Measurements from ENCODE around the gene SLC38A3. TPM values are rescaled to one million over a fixed set of nuclear protein-coding genes. Genes with fewer than 3 reads are reported as not detected.
"Not testable (repeated sequence)": the region's sequence is repeated elsewhere in the genome, so short reads cannot be mapped to it uniquely, and the experiment has no call there.

Gene SLC38A3
- total RNA-seq, 1 experiment from 2014 or later: 6.0 TPM

DNA sequence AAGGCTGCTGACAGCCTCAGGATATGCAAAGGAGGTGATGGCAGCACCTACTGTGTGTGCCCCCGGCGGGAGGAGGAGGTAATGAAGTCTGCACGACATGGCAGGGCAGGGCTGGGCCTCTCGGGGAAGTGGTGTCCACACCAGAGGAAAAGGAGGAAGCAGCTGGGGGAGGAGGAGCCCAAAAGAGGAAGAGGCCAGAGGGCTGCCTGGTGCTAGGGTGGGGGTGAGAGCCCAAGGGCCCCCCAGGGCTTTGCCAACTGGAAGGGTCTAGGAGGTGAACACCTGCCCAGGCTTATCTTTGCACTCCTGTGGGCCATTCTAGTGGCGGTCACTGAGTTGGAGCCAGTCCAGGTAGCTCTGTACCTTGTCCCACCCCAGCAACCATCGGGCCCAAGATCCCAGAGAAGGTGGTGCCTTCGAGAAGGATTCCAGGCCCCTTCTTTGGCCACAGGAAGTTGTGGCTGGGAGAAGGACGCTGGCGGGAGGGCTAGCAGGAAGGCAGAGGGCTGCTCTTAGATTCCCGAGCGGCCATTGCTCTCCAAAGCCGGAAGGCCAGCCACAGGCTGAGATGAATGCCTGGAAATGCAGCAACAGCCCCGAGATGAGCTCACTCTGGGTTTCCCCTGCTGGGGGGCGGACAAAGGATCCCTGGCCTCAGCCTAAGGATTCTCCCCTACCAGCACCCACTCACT is 37.9 kb downstream of the SLC38A3 start:
- Histone ChIP-seq H3K36me3 (ENCODE audit: control insufficient read depth, insufficient read depth, low read length) (no peaks in the 10 kb centered on the region), H3K27me3 (ENCODE audit: control insufficient read depth, insufficient read depth, low read length) (no peaks in the 10 kb centered on the region), H3K4me1 (ENCODE audit: control insufficient read depth, insufficient read depth, low read length) (peaks cover 61% of the 10 kb centered on the region), H3K9me3 (ENCODE audit: control insufficient read depth, insufficient read depth, low read depth, low read length) (no peaks in the 10 kb centered on the region), H3K27ac (ENCODE audit: low read length) (peak overlapping the region; percentile 44; the same call in 1 of the 2 replicates), H3K4me3 (ENCODE audit: low read depth in 2 of 2, low read length in 2 of 2) (no peak overlapping the region)
- POLR2A ChIA-PET: interaction anchor here (0.7 kb wide), 1 partner anchor 9 kb away, joined by 3 read pairs; no protein-coding TSS in a partner anchor
- TF ChIP-seq POLR2AphosphoS5 (IDR thresholded peaks at IDR 0.05; ENCODE audit: low read depth, low read length) (no peak), TCF7L2 (IDR thresholded peaks at IDR 0.05; ENCODE audit: low read depth, low read length) (no peak), SIN3A (IDR thresholded peaks at IDR 0.05; ENCODE audit: borderline replicate concordance, insufficient read depth, low read depth, low read length) (no peak)
- TF ChIP-seq, protein P1, sequence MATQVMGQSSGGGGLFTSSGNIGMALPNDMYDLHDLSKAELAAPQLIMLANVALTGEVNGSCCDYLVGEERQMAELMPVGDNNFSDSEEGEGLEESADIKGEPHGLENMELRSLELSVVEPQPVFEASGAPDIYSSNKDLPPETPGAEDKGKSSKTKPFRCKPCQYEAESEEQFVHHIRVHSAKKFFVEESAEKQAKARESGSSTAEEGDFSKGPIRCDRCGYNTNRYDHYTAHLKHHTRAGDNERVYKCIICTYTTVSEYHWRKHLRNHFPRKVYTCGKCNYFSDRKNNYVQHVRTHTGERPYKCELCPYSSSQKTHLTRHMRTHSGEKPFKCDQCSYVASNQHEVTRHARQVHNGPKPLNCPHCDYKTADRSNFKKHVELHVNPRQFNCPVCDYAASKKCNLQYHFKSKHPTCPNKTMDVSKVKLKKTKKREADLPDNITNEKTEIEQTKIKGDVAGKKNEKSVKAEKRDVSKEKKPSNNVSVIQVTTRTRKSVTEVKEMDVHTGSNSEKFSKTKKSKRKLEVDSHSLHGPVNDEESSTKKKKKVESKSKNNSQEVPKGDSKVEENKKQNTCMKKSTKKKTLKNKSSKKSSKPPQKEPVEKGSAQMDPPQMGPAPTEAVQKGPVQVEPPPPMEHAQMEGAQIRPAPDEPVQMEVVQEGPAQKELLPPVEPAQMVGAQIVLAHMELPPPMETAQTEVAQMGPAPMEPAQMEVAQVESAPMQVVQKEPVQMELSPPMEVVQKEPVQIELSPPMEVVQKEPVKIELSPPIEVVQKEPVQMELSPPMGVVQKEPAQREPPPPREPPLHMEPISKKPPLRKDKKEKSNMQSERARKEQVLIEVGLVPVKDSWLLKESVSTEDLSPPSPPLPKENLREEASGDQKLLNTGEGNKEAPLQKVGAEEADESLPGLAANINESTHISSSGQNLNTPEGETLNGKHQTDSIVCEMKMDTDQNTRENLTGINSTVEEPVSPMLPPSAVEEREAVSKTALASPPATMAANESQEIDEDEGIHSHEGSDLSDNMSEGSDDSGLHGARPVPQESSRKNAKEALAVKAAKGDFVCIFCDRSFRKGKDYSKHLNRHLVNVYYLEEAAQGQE (IDR thresholded peaks at IDR 0.05; ENCODE audit: insufficient read depth in 1 of 2, low read depth in 2 of 2, low read length in 1 of 2): no peak
- TF ChIP-seq, protein P2, sequence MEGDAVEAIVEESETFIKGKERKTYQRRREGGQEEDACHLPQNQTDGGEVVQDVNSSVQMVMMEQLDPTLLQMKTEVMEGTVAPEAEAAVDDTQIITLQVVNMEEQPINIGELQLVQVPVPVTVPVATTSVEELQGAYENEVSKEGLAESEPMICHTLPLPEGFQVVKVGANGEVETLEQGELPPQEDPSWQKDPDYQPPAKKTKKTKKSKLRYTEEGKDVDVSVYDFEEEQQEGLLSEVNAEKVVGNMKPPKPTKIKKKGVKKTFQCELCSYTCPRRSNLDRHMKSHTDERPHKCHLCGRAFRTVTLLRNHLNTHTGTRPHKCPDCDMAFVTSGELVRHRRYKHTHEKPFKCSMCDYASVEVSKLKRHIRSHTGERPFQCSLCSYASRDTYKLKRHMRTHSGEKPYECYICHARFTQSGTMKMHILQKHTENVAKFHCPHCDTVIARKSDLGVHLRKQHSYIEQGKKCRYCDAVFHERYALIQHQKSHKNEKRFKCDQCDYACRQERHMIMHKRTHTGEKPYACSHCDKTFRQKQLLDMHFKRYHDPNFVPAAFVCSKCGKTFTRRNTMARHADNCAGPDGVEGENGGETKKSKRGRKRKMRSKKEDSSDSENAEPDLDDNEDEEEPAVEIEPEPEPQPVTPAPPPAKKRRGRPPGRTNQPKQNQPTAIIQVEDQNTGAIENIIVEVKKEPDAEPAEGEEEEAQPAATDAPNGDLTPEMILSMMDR (IDR thresholded peaks at IDR 0.05): no peak
- no peak for ATAC-seq
- no TSS peak for BruUV-seq (replicated peaks)
- in situ Hi-C loops (cut with HindIII; ENCODE audit: low pct_unique_long_range_greater_than_20kb, low sequenced_read_pairs) (no loop called here), intact Hi-C loops (cut with micrococcal nuclease; ENCODE audit: unreplicated experiment) (no loop called here)
- CTCF ChIA-PET: interaction anchor here (0.7 to 1.4 kb wide), 3 partner anchors 14 to 17 kb away, joined by 3 to 4 read pairs (median 3); no protein-coding TSS in a partner anchor
- no peak for DNase-seq (ENCODE audit: low read depth, low spot score)

DNA sequence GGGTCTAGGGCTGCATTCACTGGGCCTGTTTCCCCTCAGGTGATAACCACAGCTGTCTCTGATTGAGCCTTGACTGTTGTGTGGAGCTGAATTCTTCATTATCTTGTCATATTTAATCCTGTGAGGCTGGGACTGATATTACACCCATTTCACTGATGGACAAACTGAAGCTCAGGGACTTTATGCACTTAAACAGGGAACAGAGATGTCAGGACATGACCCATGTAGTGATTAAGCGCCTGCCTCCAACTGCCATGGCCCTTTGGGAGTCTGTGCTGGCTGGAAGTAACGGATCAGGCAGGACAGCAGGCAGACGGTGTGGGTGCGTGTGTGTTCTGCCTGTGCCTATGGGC is 38.4 kb downstream of the SLC38A3 start:
- Histone ChIP-seq H3K27me3 (ENCODE audit: control insufficient read depth, insufficient read depth, low read length) (no peaks in the 10 kb centered on the region), H3K4me3 (ENCODE audit: low read depth in 2 of 2, low read length in 2 of 2) (no peak overlapping the region), H3K4me1 (ENCODE audit: control insufficient read depth, insufficient read depth, low read length) (peaks cover 61% of the 10 kb centered on the region), H3K9me3 (ENCODE audit: control insufficient read depth, insufficient read depth, low read depth, low read length) (no peaks in the 10 kb centered on the region), H3K27ac (ENCODE audit: low read length) (peak overlapping the region; percentile 44; the same call in 1 of the 2 replicates), H3K36me3 (ENCODE audit: control insufficient read depth, insufficient read depth, low read length) (no peaks in the 10 kb centered on the region)
- POLR2A ChIA-PET: no interaction called here
- intact Hi-C loops (cut with micrococcal nuclease; ENCODE audit: unreplicated experiment): no loop called here
- no peak for ATAC-seq
- no peak for DNase-seq (ENCODE audit: low read depth, low spot score)
- CTCF ChIA-PET: interaction anchor here (0.7 to 1.4 kb wide), 3 partner anchors 13 to 16 kb away, joined by 3 to 4 read pairs (median 3); no protein-coding TSS in a partner anchor
- in situ Hi-C loops (cut with HindIII; ENCODE audit: low pct_unique_long_range_greater_than_20kb, low sequenced_read_pairs): no loop called here
- no peak for TF ChIP-seq TCF7L2 (IDR thresholded peaks at IDR 0.05; ENCODE audit: low read depth, low read length)
- no peak for TF ChIP-seq POLR2AphosphoS5 (IDR thresholded peaks at IDR 0.05; ENCODE audit: low read depth, low read length)
- TF ChIP-seq, protein P2 (IDR thresholded peaks at IDR 0.05): no peak
- no peak for TF ChIP-seq SIN3A (IDR thresholded peaks at IDR 0.05; ENCODE audit: borderline replicate concordance, insufficient read depth, low read depth, low read length)
- TF ChIP-seq, protein P1 (IDR thresholded peaks at IDR 0.05; ENCODE audit: insufficient read depth in 1 of 2, low read depth in 2 of 2, low read length in 1 of 2): no peak
- BruUV-seq (replicated peaks): no TSS peak

DNA sequence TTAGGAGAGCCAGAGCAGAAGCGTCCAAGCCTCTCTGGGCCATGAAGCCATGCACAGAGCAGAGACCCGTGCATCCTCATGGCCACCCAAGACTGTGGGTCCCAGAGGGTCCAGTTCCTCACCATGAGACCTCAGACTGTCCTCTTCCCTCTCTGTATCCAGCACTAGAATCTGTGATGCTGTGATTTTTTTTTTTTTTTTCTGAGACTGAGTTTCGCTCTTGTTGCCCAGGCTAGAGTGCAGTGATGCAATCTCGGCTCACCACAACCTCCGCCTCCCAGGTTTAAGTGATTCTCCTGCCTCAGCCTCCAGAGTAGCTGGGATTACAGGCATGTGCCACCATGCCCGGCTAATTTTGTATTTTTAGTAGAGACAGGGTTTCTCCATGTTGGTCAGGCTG is 39.7 kb downstream of the SLC38A3 start:
- H3K27me3 ChIP-seq (ENCODE audit: control insufficient read depth, insufficient read depth, low read length); intact Hi-C loops (cut with micrococcal nuclease; ENCODE audit: unreplicated experiment); H3K9me3 ChIP-seq (ENCODE audit: control insufficient read depth, insufficient read depth, low read depth, low read length); H3K36me3 ChIP-seq (ENCODE audit: control insufficient read depth, insufficient read depth, low read length); BruUV-seq (replicated peaks); in situ Hi-C loops (cut with HindIII; ENCODE audit: low pct_unique_long_range_greater_than_20kb, low sequenced_read_pairs); H3K4me3 ChIP-seq (ENCODE audit: low read depth in 2 of 2, low read length in 2 of 2); ATAC-seq; DNase-seq (ENCODE audit: low read depth, low spot score): not testable (repeated sequence)
- Histone ChIP-seq H3K27ac (ENCODE audit: low read length) (peak overlapping the region; percentile 57; the same call in 1 of the 2 replicates), H3K4me1 (ENCODE audit: control insufficient read depth, insufficient read depth, low read length) (peaks cover 53% of the 10 kb centered on the region)
- ChIA-PET CTCF (interaction anchor here (0.7 kb wide), 1 partner anchor 124 kb away, joined by 3 read pairs; no protein-coding TSS in a partner anchor), POLR2A (interaction anchor here (0.7 kb wide), 1 partner anchor 26 kb away, joined by 5 read pairs; no protein-coding TSS in a partner anchor)

Data from Panc1 (cell line).